ENCODE measurements around the gene LRFN2.

DNA sequence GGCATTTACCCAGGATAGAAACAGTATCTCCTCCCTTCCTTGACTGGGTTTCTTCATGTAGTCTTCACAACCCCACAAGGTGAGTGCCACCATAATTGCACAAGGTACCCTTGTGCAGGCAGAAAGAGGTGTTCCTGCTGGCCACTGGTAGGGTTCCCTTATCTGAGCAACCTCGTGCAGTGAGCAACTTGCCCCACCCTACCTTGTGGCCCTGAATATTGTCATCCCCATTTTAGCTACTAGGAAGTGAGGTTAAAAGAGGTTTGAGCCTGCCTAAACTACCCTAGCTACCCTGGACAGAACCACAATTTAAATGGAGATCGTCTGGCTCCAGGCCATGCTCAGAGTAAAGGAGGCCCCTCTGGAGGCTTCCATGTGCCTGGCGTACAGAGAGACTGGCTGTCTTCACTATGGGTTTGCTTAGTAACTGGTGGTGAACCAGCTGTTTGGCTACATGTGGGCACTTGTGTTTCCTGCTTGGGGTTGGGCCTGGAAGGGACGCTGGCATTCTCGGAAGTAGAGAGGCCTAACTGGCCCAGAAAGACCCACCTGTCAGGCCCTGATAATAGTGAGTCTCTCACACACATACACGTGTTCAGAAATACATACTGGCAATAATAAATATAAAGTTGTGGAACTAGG lies 148.8 kb downstream of the LRFN2 start:
- TF ChIP-seq, protein P1, sequence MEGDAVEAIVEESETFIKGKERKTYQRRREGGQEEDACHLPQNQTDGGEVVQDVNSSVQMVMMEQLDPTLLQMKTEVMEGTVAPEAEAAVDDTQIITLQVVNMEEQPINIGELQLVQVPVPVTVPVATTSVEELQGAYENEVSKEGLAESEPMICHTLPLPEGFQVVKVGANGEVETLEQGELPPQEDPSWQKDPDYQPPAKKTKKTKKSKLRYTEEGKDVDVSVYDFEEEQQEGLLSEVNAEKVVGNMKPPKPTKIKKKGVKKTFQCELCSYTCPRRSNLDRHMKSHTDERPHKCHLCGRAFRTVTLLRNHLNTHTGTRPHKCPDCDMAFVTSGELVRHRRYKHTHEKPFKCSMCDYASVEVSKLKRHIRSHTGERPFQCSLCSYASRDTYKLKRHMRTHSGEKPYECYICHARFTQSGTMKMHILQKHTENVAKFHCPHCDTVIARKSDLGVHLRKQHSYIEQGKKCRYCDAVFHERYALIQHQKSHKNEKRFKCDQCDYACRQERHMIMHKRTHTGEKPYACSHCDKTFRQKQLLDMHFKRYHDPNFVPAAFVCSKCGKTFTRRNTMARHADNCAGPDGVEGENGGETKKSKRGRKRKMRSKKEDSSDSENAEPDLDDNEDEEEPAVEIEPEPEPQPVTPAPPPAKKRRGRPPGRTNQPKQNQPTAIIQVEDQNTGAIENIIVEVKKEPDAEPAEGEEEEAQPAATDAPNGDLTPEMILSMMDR (IDR thresholded peaks at IDR 0.05): no peak
- TF ChIP-seq EZH2 (IDR thresholded peaks at IDR 0.05; ENCODE audit: borderline replicate concordance, insufficient read depth, low read depth, low read length, poor library complexity, severe bottlenecking): no peak
